ENCODE measurements around the gene BEAN1.
"Not testable (repeated sequence)": the region's sequence is repeated elsewhere in the genome, so short reads cannot be mapped to it uniquely, and the experiment has no call there.

BEAN1 gene

DNA sequence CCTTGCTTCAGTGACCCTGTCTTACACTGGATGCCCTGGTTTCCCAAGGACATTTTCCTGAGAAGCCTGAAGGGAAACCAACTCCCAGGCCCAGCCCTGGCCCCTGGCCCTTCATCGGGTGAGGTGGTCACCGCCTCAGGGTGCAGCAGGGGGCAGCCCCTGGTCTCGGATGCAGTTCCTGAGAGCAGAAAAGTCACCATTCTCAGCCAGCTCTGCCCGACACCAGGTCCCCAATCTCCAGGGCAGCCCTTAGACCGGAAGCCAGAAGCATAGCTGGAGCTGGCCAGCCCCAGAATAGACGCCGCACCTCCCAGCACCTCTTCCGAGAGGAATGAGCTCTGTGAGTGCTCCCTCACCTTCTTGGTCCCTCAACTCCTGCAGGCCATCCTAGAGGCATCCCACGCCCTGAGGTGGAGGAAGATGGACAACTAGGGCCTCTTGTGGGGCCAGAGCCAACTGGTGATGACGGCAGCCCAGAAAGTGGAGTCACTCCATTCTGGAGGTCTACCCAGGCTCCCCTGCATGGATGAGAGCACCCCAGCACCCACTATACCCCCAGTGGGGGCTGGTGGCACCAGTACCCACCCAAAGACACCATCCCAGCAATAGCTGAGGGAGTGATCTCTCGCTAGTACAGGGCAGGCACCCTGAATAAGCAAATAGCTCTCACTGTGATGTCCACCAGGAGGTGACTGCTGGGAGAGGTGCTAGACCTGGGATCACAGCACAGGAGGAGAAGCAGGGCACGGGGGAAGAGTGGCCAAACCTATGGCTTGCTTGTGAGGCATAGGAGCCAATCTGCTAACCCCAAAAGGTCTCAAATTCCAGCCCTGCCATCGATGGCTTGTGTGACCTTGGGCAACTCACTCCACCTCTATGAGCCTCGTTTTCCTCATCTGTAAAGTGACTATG lies 66.7 kb downstream of the BEAN1 start:
- H3K27ac ChIP-seq = no peak overlapping the region
- TF ChIP-seq, protein P1, sequence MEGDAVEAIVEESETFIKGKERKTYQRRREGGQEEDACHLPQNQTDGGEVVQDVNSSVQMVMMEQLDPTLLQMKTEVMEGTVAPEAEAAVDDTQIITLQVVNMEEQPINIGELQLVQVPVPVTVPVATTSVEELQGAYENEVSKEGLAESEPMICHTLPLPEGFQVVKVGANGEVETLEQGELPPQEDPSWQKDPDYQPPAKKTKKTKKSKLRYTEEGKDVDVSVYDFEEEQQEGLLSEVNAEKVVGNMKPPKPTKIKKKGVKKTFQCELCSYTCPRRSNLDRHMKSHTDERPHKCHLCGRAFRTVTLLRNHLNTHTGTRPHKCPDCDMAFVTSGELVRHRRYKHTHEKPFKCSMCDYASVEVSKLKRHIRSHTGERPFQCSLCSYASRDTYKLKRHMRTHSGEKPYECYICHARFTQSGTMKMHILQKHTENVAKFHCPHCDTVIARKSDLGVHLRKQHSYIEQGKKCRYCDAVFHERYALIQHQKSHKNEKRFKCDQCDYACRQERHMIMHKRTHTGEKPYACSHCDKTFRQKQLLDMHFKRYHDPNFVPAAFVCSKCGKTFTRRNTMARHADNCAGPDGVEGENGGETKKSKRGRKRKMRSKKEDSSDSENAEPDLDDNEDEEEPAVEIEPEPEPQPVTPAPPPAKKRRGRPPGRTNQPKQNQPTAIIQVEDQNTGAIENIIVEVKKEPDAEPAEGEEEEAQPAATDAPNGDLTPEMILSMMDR (conservative IDR thresholded peaks at IDR 0.05) = no peak

DNA sequence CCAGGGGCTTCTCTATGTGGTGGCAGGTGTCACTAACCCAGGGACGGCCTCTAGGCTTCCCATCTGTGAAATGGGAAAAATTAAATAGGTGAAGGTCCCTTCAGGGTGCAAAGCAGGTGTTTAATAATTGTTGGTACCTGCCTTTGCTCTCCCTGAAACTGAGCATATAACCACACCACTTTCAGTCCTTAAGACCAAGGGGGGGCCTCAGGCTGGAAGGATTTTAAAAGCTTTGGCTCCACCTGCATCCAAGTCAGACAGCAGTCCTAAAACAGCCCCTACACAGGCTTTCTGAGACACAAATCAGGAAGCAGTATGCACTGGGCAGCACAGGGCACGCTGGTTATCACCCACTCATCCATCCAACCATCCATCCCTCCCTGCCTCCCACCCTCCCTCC lies 67.8 kb downstream of the BEAN1 start:
- no peak overlapping the region for H3K27ac ChIP-seq
- TF ChIP-seq, protein P1 (conservative IDR thresholded peaks at IDR 0.05) = no peak

DNA sequence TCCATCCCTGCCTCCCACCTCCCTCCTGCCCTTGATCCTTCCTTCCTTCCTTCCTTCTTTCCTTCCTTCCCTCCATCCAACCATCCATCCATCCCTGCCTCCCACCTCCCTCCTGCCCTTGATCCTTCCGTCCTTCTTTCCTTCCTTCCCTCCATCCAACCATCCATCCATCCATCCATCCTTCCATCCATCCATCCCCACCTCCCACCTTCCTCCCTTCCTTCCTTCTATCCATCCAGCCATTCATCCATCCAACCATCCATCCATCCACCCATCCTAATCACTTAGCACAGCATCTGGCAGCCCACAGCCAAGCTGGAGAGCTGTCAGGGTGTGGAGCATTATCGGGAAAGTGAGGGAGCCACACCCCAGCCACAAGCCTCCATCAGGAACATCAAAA lies 68.3 kb downstream of the BEAN1 start:
- TF ChIP-seq, protein P1 (conservative IDR thresholded peaks at IDR 0.05) = no peak
- H3K27ac ChIP-seq = no peak overlapping the region

DNA sequence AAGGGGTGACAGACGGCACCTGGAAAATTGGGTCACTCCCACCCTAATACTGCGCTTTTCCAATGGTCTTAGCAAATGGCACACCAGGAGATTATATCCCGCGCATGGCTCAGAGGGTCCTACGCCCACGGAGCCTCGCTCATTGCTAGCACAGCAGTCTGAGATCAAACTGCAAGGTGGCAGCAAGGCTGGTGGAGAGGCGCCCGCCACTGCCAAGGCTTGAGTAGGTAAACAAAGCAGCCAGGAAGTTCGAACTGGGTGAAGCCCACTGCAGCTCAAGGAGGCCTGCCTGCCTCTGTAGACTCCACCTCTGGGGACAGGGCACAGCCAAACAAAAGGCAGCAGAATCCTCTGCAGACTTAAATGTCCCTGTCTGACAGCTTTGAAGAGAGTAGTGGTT lies 69.1 kb downstream of the BEAN1 start:
- H3K27ac ChIP-seq = not testable (repeated sequence)

DNA sequence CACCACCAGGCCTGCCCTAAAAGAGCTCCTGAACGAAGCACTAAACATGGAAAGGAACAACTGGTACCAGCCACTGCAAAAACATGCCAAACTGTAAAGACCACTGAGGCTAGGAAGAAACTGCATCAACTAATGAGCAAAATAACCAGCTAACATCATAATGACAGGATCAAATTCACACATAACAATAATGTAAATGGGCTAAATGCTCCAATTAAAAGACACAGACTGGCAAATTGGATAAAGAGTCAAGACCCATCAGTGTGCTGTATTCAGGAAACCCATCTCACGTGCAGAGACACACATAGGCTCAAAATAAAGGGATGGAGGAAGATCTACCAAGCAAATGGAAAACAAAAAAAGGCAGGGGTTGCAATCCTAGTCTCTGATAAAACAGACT lies 70.8 kb downstream of the BEAN1 start:
- not testable (repeated sequence) for H3K27ac ChIP-seq

DNA sequence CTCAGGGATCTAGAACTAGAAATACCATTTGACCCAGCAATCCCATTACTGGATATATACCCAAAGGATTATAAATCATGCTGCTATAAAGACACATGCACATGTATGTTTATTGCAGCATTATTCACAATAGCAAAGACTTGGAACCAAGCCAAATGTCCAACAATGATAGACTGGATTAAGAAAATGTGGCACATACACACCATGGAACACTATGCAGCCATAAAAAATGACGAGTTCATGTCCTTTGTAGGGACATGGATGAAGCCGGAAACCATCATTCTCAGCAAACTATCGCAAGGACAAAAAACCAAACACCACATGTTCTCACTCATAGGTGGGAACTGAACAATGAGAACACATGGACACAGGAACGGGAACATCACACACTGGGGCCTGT lies 74.5 kb downstream of the BEAN1 start:
- not testable (repeated sequence) for H3K27ac ChIP-seq

DNA sequence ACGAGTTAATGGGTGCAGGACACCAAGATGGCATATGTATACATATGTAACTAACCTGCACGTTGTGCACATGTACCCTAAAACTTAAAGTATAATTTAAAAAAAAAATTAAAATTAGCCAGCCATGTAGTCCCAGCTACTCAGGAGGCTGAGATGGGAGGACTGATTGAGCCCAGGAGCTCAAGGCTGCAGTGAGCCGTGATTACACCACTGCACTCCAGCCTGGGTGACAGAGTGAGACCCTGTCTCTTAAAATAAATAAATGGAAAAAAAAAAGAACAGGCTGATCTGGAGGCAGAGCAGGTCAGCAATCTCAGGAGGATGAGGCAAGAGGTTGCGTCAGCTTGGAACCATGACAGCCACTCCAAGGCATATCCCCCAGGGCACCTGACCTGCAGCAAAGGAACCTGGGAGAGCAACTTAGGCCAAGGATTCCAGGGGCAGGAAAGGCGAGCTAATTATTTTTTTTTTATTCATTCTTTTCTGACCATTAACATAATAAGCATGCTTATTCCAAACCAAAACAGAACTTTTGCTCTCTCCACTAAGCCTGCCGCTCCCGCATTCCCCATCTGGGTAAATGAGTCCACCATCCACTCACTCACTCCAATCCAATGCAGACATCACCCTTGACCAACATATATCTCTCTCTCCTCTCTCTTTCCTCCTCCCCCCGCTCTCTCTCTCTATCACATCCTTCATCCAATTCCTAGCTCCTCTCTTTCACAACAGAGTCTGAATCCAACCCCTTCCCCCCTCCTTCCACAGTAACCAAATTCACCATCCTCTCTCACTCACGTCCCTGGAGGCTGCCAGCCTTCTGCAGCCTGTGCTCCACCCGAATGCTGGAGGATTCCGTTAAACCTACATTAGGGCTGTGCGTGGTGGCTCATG lies 75.2 kb downstream of the BEAN1 start:
- TF ChIP-seq, protein P1 (conservative IDR thresholded peaks at IDR 0.05) = no peak
- H3K27ac ChIP-seq = peak overlapping the region; percentile 5; the same call in 1 of the 2 replicates

DNA sequence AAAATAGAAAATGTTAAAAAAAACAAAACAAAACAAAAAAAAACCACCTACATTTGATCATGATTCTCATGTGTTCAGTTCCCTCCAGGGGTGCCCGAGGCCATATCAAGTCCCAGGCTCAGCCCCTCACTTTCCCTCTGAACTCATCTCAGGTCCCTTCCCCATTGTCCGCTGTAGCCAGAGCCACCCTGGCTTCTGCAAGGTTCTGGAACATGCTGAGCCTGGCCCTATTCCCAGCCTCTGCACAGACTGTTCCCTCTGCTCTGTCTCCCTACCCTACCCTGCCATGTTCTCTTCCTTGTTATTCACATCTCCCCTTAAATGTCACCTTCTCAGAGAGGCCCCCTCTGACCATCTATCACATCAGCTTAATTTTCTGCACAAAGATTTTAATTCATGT lies 75.9 kb downstream of the BEAN1 start:
- peak overlapping the region; percentile 5; the same call in 1 of the 2 replicates for H3K27ac ChIP-seq
- TF ChIP-seq, protein P1 (conservative IDR thresholded peaks at IDR 0.05) = no peak

DNA sequence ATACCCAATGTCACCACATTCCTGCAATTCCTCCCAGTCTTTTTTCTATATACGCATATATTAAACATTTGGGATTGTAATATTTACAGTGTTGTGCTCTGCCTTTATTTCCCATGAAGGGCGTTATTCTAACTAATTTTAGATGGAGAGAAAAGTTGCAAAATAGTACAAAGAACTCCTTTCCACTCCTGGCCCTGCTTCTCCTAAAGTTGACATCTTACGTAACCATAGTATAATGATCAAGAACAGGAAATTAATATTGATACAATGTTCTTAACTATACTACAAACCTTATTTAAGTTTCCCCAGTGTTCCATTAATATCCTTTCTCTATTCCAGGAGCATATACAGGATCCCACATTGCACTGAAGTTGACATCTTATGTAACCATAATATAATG lies 76.5 kb downstream of the BEAN1 start:
- 0 out of 2 replicates have a peak overlapping the region, but pooled peaks have one; percentile 5 for H3K27ac ChIP-seq

More for the DNA sequence above, 76.5 kb downstream of the BEAN1 start:
- TF ChIP-seq, protein P1 (conservative IDR thresholded peaks at IDR 0.05) = no peak
